Measurements from ENCODE around the gene CAPS.
A peak's percentile ranks its signal among the peaks of the same experiment; 100 is the strongest.

The CAPS gene

DNA sequence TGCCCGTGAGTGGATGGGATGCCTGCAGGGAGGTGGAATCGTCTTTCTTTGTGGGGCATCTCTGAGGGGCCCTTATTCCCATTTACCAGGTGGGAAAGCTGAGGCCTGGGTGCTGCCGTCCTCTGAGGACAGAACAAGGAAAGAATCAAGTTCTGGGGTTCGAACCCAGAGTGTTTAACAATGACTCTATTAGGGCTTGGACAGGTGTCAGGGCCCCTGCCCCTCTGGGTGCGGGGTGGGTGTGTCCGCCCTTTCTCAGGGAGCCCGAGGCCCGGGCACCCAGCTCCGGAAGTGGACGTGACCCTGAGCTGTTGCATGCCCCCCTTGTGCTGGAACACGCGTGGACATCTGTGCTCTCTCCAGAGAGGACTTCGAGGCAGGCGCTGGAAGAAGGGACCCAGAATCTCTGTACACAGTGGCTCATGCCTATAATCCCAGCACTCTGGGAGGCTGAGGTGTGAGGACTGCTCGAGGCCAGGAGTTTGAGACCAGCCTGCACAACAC, 21.2 kb upstream of the CAPS start:
- no peak for DNase-seq

DNA sequence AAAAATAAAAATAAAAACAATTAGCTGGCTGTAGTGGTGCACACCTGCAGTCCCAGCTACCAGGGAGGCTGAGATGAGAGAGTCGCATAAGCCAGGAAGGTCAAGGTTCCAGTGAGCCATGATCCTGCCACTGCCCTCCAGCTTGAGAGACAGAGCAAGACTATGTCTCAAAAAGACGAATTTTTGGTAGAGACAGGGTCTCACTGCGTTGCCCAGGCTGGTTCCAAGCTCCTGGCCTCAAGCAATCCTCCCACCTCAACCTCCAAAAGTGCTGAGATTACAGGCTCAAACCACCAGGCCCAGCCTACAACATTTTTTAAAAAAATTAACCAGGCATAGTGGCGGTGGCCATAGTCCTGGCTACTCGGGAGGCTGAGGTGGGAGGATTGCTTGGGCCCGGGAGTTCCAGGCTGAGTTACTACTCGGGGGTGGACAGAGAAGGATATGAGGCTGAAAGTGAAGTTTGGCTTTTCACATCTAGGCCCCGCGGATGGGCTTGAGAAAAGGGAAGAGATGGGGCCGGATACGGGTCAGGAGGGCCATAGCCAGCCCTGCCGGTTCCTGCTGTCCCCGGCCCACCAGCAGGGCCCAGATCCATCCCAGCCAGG, 20.7 kb upstream of the CAPS start:
- DNase-seq: no peak

DNA sequence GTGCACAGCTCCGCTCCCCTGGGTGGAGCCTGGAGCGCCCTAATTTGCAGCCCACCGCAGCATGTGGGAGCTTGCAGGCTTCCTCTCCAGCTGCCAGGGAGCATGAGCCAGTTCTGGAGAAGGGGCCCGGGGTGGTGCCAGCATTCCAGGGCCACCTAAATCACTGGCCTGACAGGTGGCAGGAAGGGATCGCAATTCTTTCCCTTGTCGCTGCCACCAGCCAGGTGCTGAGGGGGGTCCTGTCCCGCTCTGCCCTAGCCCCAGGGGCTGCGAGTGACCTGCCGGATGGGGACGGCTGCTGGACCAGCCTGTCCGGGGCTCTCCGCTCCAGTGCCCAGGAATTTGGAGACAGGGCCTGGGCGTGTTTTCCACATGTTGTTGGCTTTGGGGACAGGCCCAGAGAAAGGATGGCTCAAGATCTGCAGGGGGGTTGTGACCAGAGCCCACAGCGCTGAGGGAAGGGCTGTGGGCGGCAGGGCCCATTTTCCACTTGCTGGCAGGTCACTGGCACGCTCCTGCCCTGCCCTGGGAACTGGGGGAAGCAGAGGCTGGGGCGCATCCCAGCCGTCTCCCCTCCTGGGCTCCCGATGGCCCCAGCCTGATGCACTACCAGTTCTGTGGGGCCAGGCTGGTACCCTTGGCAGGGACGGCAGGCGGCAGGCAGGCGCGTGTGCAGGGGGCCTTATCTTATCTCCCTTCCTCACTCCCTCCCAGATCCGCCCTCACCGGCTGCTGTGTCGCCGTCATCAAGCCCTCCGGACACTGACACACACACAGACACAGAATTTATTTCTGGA, 19.9 kb upstream of the CAPS start:
- DNase-seq: no peak

DNA sequence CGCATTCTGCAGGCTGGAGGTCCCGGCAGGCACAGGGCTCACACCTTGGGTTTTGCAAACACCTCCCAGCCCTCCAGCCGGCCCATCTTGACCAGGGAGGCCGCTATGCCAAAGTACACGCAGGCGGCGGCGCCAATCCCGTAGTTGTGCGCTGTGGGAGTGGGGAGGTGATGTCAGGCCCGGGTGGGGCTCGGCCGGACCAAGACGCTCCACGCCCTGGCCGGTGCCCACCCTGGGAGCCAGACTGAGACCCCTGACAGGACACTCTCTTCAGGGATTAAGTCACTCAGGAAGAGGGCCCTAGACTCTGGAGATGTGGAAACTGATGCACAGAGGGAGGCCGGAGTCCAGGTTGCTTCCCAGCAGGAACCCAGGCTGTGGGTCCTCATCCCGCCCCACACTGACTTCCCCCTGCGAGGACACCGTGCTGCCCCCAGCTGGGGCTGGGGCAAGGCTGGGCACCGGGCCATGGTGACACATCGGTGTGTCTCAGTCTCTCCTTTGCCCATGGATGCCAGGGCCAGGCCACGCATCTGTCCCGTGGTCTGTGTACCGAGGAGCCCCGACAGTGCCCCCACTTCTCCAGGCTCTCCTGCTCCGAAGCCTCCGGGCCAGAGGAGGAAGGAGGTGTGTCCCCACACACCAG, 19.2 kb upstream of the CAPS start:
- no peak for DNase-seq

DNA sequence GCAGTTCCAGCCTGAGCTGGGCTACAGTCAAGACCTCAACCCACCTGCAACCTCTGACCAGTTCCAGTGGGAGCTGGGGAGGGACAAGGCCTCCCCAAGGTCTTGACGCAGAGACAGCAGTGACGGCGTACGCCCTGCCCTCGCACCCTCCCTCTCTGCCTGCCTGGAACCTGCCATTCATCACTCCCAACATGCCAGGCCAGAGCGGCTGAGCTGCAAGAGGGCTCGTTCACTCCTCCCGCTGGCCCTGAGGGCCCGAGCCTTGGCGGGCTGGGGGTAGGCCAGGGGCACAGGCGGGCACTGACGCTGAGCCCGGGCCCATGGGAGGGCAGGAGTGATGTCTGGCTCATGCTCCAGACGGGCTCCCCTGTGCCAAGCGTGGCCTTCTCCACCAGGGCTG, 18.6 kb upstream of the CAPS start:
- DNase-seq: no peak

DNA sequence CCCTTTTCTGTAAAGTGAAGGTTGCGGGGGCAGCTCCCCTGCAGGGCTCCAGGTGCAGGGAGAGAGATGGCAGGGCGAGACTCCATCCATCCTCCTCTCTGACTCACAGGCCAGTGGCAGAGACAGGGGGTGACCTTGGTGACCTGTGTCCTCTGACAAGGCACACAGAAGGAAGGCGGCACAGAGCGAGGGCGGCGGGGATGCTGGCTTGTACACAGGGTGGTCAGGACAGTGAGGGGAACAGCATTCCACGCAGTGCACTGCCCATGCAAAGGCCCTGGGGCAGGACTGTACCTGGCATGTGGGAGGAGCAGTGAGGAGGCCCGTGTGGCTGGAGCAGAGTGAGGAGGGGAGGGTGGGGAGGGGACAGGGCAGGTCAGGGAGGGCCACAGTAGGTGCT, 18.2 kb upstream of the CAPS start:
- DNase-seq: no peak

DNA sequence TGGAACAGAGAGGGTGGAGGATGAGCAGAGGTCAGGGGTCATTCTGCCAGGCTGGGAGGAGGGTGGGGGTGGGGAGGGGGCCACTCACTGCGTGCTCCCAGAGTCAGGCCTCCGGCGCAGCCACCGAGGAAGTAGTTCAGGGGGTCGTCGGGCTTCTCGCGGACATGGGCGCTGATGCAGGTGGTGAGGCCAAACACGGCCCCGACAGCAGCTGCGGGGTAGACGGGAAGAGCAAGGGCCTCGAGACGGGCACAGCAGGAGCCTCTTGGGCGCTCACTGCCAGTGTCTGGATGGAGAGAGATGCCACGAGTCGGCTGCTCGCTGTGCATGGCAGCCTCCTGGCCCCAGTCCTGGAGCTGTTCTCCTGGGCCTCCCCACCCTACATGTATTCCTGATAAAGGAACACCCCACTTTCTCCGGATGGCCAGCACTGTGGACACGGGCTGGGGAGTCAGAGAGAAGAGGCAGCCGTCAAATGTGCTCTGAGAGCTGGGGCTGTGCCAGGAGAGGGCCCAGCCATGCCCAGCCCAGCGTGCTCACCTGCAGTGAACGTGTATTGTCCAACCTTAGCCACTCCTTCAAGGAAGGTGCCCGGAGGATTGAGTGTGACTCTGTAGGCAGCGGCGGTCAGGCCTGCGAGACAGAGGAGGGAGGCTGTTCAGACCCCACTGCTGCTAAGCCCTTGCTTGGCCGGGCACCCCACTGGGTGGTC, 17.5 kb upstream of the CAPS start:
- DNase-seq: no peak

DNA sequence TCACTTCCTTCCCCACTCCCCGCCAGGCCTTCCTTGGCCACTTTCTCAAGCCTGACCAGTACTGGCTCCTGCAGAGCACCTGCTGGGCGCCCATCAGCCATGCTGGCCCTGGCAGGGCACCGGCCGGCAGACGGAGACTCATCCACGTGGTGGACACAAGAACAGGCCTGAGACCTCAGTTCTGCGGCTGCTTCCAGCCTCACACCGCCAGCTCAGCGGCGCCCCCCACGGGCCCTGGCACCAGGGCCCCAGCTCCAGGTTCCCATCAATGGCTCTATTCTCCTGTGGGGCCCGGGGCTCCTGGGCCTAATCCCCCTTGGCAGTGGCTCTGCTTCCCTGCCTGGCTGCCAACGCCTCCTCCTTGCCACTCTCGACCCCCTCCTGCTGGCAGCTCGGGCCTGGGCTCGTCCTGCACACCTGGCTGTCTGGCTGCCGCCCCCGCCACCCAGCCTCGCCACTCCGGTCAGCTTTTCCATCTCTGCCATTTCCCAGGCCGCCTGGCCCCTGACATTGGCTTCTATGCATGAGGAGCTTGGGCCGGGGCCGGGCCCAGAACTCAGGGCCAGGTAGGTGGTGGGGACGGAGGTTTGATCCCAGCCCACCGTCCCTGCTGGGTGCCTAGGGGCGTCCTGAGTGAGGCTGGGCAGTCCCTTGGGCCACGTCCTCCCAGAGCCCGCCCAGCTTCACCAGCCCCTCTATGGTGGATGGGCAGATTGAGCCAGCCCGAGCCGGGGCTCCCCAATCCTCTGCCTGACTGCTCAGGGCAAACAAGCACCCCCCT, 16.7 kb upstream of the CAPS start:
- DNase-seq: no peak

DNA sequence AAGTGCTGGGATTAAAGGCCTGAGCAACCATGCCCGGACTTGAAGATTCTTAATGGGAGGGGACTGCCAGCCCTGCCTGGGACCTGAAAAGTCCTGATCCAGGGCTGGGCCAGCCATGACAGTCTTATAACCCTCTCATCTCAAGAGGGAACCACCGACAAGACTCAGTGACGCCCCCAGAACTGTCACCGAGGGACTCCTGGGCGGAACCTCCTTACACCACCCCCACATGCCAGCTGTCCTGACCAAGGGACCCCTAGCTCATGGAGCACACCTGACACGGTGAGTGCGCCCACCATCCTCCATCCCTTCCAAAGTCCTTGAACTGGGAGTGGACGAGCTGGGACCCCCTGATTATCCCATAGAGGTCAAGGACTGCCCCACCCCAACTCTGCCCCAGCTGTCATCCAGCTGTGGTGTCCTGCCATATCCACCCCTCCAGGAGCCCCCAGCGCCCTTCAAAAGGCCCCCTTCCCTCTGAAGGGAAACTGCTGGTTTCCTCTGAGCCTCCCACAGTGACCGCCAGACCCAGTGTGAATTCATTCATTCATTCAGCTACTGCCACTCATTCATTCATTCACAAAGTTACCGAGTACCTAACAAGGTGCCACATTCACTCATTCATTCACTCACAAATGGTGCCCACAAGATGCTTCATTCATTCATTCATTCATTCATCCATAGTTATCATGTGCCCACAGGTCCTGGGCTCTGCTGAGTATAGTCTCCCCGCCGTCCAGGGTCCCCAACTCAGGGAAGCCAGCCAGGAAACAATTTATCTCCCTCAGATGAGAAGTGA, 14.1 kb upstream of the CAPS start:
- no peak for DNase-seq

DNA sequence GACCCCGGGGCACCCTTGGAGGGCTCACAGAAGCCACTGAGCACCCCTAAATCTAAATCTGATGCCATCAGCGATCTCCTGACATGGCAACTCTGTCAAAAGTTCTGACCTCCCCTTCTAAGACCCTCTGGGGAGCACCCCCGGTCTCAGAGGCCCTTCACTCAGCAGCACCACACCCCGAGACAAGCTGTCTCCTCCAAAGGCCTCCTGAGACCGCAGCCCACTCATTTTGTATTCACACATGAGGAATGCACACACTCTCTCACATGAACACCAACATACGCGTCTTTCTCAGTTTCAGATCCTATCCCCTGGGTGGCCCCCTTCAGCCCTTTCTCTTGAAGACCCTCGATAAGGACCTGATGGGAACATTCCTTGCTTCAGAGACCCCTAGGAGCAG, 13.1 kb upstream of the CAPS start:
- DNase-seq: no peak

DNA sequence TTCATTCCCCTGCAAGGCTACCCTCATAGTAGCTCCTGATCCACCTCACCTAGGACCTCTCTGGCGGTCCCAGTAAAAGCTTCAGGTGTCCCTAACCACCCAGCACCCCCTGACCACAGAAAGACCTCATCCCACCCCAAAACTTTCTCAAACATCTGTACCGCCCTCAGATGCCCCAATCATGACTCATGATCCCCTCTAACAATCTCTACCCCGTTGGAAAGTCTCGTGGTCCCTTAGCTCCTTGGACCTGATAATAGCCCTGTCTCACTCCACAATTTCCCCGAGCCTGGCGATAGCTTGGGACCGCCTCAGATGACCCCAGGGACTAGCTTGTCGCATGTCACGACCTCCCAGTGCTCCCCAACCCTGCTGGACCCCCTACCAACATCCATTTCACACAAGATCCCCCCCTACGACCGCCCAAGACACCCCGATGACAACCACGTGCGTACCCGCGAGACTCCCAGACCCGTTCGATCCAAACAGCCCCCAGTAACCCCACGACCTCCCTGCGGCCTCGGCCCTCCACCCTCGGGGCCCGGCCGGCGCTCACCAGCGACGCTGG, 10.9 kb upstream of the CAPS start:
- no peak for DNase-seq

DNA sequence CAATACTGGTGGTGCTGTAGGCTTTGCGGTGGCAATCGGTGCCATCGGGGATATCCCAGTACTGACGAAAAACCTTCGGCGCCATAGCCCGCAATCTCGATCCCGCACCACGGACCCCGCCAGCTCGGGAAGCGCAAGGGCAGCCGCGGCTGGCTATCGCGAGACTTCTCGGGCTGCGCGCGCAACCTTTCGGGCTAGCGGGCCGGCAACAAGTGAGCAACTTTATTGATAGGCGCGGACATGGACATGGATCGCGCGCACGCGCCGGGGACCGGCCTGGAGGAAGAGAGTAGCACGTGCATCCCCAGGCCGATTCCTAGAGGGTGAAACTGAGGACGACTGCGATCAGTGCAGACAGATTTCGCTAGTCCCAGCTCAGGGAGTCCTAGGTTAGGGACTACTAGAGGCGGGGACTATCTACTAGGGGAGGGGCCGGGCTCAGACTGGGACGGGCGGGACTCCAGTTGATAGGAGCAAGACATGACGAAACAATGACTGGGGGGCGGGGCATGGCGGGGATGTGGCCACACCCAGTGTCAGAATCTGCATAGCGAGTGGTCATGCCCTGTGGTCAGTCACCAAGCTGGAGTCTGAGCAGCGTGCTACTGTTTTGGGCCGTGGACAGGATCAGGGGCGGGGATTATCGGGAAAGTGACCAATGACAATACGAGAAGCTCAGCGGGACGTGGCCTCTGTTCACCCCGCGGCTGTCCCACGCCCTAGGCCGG, 10.3 kb upstream of the CAPS start, which contains the start of gene NDUFA11:
TSS of gene NDUFA11 (minus strand) at position 167 of the 728 bp plus-strand sequence. CDS start at position 85, 82 bp downstream.
- DNase-seq: peak; percentile 100

DNA sequence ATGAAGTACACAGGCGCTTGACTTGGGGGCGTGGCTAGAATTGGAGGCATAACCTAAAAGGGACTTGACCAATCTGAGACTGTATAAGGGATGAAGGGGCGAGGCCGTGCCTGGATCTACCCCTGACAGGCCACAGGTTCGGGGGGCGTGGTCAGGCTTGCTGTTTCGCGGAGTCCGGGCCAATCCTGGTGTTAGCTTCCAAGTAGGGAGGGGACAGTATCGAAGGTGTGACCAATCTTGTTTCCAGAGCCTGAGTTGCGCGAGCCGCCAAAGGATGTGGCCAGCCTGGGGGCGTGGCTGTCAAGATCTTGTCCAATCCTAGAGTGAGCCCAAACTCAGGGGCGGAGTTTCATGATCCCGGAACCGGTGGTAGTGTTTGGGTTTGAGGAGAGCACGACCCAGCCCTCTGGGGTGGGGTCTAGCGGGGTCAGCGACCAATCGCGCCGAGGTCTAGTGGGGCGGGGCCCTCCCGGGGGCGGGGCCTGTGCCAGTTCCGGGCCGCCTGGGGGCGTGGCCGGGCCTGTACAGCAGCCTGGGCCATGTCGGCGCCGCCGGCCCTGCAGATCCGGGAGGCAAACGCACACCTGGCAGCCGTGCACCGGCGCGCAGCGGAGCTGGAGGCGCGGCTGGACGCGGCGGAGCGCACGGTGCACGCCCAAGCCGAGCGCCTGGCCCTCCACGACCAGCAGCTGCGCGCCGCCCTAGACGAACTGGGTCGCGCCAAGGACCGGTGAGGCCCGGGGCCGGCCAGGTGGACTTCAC, 9.5 kb upstream of the CAPS start, which contains the start of gene VMAC:
TSS of gene VMAC (plus strand) at position 521 of the 762 bp plus-strand sequence. CDS start at position 540, 19 bp downstream.
- DNase-seq: peak; percentile 100

DNA sequence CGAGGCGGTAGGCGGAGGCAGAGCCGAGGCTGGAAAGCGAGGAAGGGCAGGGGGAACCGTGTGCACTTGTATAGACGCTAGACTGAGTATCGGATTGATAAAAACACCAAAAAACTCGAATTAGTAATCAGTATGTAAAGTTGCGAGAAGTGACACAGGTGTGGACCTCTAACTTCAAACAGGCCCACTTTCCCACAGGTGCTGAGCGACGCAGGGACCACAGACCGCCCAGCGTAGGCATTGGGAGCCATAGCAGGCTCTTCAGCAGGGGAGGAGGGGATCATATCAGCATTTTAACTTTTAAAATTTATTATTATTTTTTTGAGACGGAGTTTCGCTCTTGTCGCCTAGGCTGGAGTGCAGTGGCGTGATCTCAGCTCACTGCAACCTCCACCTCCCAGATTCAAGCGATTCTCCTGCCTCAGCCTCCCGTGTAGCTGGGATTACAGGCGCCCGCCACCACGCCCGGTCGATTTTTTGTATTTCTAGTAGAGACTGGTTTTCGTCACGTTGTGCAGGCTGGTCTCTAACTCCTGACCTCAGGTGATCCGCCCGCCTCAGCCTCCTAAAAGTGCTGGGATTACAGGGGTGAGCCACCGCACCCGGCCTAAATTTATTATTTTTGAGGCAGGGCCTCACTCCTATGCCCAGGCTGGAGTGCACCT, 8.8 kb upstream of the CAPS start:
- DNase-seq: peak; percentile 73

DNA sequence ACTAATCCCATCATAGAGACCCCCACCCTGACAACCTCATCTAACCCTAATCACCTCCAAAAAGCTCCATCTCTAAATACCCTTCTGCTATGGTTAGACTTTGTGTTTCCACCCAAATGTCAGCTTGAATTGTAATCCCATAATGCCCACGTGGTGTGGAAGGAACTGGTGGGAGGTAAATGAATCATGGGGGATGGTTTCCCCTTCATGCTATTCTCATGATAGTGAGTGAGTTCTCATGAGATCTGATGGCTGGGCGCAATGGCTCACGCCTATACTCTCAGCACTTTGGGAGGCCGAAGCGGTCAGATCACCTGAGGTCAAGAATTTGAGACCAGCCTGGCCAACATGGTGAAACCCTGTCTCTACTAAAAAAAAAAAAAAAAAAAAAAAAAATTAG, 6.8 kb upstream of the CAPS start:
- DNase-seq: no peak

DNA sequence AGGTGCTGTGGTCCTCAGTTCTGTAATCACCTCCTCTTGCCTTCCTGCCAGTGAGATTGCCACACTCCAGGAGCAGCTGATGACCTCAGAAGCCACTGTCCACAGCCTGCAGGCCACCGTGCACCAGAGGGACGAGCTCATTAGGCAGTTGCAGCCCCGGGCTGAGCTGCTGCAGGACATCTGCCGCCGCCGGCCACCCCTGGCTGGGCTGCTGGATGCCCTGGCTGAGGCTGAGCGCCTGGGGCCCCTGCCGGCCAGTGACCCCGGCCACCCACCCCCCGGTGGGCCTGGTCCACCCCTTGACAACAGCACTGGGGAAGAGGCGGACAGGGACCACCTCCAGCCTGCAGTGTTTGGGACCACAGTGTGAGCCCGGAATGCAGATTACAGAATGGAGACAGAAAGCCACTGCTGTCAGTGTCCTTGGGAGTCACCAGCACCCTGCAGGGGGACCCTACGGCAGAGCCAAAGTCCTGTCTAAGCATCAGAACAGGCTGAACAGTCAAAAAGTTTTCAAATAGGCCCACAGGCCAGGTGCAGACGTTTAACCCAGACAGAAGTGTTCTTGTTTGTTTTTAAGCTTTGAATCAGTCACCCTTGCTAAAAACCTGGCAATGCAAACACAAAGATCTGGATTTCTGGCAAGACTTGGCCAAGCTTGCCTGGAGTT, 5.1 kb upstream of the CAPS start:
- DNase-seq: no peak

DNA sequence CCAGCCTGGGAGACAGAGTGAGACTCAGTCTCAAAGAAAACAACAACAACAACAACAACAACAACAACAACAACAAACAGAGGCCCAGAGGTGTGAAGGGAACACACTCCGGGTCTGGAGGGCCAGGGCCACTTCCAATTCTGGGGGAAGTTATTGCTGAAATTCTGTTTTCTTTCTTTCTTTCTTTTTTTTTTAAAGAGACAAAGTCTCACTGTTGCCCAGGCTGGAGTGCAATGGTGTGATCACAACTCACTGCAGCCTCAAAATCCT, 3.5 kb upstream of the CAPS start:
- DNase-seq: no peak

DNA sequence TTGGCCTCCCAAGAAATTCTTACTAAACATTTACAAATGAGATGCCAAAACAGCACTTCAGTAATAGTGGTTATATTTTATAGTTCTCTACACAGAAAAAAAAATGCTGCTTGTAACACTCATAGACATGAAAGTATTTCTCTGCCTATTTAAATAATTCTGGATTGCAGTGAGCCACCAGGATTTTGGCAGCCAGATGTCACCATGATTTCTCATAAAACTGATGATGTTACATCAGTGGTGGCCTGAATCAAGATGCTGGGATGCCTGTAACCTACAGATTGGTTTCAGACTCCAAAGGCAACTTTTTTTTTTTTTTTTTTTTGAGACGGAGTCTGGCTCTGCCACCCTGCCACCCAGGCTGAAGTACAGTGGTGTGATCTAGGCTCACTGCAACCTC, 2.7 kb upstream of the CAPS start:
- DNase-seq: no peak

DNA sequence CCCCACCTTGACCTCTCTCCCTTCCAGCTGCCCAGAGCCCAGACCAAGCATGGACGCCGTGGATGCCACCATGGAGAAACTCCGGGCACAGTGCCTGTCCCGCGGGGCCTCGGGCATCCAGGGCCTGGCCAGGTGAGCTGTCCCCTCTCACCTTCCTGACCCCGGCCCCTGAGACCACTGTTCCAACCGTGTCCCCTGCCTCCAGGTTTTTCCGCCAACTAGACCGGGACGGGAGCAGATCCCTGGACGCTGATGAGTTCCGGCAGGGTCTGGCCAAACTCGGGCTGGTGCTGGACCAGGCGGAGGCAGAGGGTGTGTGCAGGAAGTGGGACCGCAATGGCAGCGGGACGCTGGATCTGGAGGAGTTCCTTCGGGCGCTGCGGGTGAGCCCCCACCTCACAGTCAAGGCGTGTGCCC, 312 bp downstream of the CAPS start:
- no peak for DNase-seq
